Chondrocyte (in vitro differentiated cells): ENCODE results near the gene GPC3. TPM values are rescaled to one million over a fixed set of nuclear protein-coding genes. Genes with fewer than 3 reads are reported as not detected.
A peak's percentile ranks its signal among the peaks of the same experiment; 100 is the strongest.

Experiments
- DNase-seq: peaks from one replicate; pipeline ENCODE4 v3.0.0; 2021; ENCODE audit warnings: mixed read lengths, low spot score
- H3K27ac Mint-ChIP-seq: one replicate; pipeline ENCODE4 v1.8.0; 2021; ENCODE audit warnings: mild to moderate bottlenecking, moderate library complexity, mixed read lengths; ENCODE audit not compliant: unreplicated experiment
- H3K27me3 Mint-ChIP-seq: 2 replicates; pipeline ENCODE4 v1.8.0; 2021; ENCODE audit warnings: low read depth, mixed read lengths
- H3K36me3 Mint-ChIP-seq: 2 replicates; pipeline ENCODE4 v1.8.0; 2021; ENCODE audit warnings: low read depth, mixed read lengths
- H3K4me1 Mint-ChIP-seq: 2 replicates; pipeline ENCODE4 v1.8.0; 2021; ENCODE audit warnings: low read depth, mild to moderate bottlenecking, mixed read lengths
- H3K4me3 Mint-ChIP-seq: one replicate; pipeline ENCODE4 v1.8.0; 2021; ENCODE audit warnings: mild to moderate bottlenecking, moderate library complexity, mixed read lengths; ENCODE audit not compliant: unreplicated experiment
- H3K9me3 Mint-ChIP-seq: 2 replicates; pipeline ENCODE4 v1.8.0; 2021; ENCODE audit warnings: low read depth, mixed read lengths
- CTCF ChIP-seq: fragments of 200-600 bp; sonication (generic); IDR thresholded peaks from 2 replicates; pipeline ENCODE4 v1.5.0; 2021; ENCODE audit warnings: antibody characterized with exemption, mild to moderate bottlenecking, moderate library complexity
- total RNA-seq: library from RNA; stranded (reverse); gene quantifications from 3 replicates; pipeline ENCODE4 v1.2.1, GENCODE V29; 2021

GPC3 gene
- total RNA-seq, 1 donor from 2014 or later = 1.9 TPM

DNA sequence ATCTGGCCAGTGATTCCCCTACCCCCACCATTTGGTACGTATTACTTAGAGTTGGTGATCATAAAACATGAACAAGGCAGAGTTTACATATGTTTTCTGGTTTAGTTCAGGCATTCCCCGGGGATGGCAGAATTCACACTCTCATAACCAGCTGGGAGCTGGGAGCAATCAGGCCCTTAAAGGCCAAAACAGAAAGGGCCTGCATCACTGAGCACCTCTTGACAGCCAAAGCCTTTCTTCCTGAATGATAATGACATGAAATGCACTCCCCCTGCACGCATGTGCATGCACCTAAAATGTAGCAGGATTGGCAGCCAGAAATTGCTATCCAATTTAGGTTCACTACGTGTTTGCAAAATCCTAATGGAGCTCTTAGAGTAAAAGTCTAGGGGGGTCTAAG lies 235.4 kb downstream of the GPC3 start:
- no peak for TF ChIP-seq CTCF
- DNase-seq = no peak
- Mint-ChIP-seq H3K4me3 (no peak overlapping the region), H3K36me3 (no peaks in the 10 kb centered on the region), H3K9me3 (no peaks in the 10 kb centered on the region), H3K4me1 (peaks cover 23% of the 10 kb centered on the region), H3K27me3 (no peaks in the 10 kb centered on the region), H3K27ac (no peak overlapping the region)

- DNase-seq = no peak
These were observed 236.0 kb downstream of the GPC3 start for GRCh38 chrX:133749370-133749769.

DNA sequence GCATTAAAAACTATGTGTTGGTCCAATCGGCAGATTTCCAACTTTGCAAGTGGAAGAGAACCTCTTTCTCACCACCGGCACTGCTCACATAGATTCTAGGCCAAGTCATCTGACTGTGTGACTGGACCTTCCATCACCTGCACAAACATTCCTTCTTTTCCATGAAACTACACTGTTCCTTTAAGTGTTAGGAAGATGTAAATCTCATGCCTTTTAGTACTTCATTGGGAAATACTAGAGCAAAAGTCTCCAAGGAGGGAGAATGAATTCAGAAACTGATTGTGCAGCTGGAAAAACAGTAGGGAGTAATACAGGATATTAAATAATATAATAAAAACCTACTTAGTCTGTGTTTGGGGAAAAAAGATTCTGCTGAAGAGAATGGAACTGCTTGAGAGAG lies 238.2 kb downstream of the GPC3 start:
- Mint-ChIP-seq H3K9me3 (no peaks in the 10 kb centered on the region), H3K27me3 (no peaks in the 10 kb centered on the region), H3K27ac (no peak overlapping the region), H3K4me1 (peaks cover 23% of the 10 kb centered on the region), H3K36me3 (no peaks in the 10 kb centered on the region), H3K4me3 (no peak overlapping the region)
- TF ChIP-seq CTCF = no peak
- no peak for DNase-seq

More at GRCh38 chrX:133749370-133749769, 236.0 kb downstream of the GPC3 start:
- Mint-ChIP-seq H3K4me3 (no peak overlapping the region), H3K36me3 (no peaks in the 10 kb centered on the region), H3K27me3 (no peaks in the 10 kb centered on the region), H3K4me1 (peaks cover 23% of the 10 kb centered on the region), H3K9me3 (no peaks in the 10 kb centered on the region), H3K27ac (peak overlapping the region; percentile 53)
- no peak for TF ChIP-seq CTCF

DNA sequence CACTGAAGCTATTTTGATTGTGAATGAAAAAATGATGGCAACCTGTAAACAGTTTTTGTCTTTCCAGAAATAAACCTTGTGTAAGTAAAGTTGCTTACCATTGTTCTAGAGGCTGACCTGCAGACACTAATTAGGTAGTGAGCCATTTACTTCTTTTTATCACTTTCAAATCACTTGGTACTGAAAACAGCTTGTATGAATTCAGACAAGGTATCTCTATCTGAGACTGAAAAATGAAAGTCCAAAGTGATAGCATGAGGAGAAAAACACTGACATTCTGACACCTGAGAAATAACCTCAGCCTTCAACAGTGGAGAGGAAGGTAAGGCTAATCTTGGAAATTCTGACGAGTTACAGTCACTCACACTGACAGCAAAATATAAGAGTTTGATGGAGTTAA lies 238.8 kb downstream of the GPC3 start:
- DNase-seq = no peak
- Mint-ChIP-seq H3K4me3 (no peak overlapping the region), H3K4me1 (peaks cover 29% of the 10 kb centered on the region), H3K27me3 (no peaks in the 10 kb centered on the region), H3K9me3 (no peaks in the 10 kb centered on the region), H3K36me3 (no peaks in the 10 kb centered on the region), H3K27ac (no peak overlapping the region)
- TF ChIP-seq CTCF = no peak

DNA sequence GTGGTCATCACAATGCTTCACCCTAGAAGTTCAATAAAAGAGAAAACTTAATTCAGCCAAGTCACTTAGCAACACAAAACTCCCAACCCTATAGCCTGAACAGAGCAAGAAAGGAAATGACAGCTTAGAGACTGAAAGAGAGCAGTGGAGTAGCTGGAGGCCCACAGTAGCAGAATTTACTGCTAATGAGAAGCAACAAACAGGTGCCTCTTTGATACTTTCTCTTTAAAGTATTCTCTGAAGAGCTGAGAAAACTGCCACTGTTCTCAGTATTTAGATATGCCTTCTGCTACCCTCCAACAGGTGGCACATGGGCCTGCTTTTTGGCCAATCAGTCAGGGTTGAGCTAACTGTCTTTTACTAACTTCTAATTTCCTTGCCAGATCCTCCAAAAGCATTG lies 240.0 kb downstream of the GPC3 start:
- Mint-ChIP-seq H3K27ac (no peak overlapping the region), H3K4me3 (no peak overlapping the region), H3K4me1 (peaks cover 32% of the 10 kb centered on the region), H3K27me3 (no peaks in the 10 kb centered on the region), H3K36me3 (no peaks in the 10 kb centered on the region), H3K9me3 (no peaks in the 10 kb centered on the region)
- TF ChIP-seq CTCF = peak; percentile 27
- DNase-seq = no peak
